Kidney (tissue), 14 donors: ENCODE data around the gene RIMS4. TPM values are rescaled to one million over a fixed set of nuclear protein-coding genes. Genes with fewer than 3 reads are reported as not detected.

Source experiments
- DNase-seq, 5 donors: peaks; one replicate each; pipeline ENCODE4 v3.0.0-alpha.2; 2013 to 2020
- FAIRE-seq: peaks from 2 replicates; lab custom pipeline; 2012; peaks lifted over from hg19 to GRCh38; lab: Jason Lieb, UNC
- H3K27ac ChIP-seq, 2 donors: one replicate each; pipeline ENCODE4 v1.7.0; 2013; ENCODE audit warnings: low read depth in 2 of 2, low read length in 2 of 2, inconsistent platforms in 1 of 2
- H3K27me3 ChIP-seq: one replicate; pipeline ENCODE4 v1.7.1; 2013; ENCODE audit warnings: low read length, inconsistent platforms; ENCODE audit not compliant: control insufficient read depth, insufficient read depth
- H3K36me3 ChIP-seq, 3 donors: one replicate each; pipeline versions ENCODE4 v1.7.0 to v1.7.1; 2013; ENCODE audit warnings: low read length in 3 of 3, control low read depth in 1 of 3, inconsistent platforms in 1 of 3; ENCODE audit not compliant: insufficient read depth in 3 of 3, control insufficient read depth in 2 of 3
- H3K4me1 ChIP-seq, 3 donors: one replicate each; pipeline versions ENCODE4 v1.7.0 to v1.7.1; 2013; ENCODE audit warnings: low read length in 3 of 3, inconsistent platforms in 1 of 3, low read depth in 1 of 3; ENCODE audit not compliant: control insufficient read depth in 2 of 3, insufficient read depth in 2 of 3
- H3K4me3 ChIP-seq, 3 donors: one replicate each; pipeline versions ENCODE4 v1.7.0 to v1.8.1; 2013; ENCODE audit warnings: low read length in 3 of 3, control low read depth in 1 of 3, inconsistent platforms in 1 of 3
- H3K9ac ChIP-seq, 3 donors: one replicate each; pipeline versions ENCODE4 v1.7.0 to v1.7.1; 2013; ENCODE audit warnings: low read length in 3 of 3, control low read depth in 1 of 3, inconsistent platforms in 1 of 3
- H3K9me3 ChIP-seq, 3 donors: one replicate each; pipeline versions ENCODE4 v1.7.0 to v1.7.1; 2013; ENCODE audit warnings: low read length in 3 of 3, control low read depth in 1 of 3, inconsistent platforms in 1 of 3; ENCODE audit not compliant: control insufficient read depth in 2 of 3, insufficient read depth in 1 of 3
- CTCF ChIP-seq: IDR thresholded peaks from 3 replicates; pipeline ENCODE4 v1.5.1; 2012; ENCODE audit warnings: mild to moderate bottlenecking, moderate library complexity, borderline replicate concordance; ENCODE audit not compliant: insufficient read depth; ENCODE audit errors: extremely low read depth
- intact Hi-C: fragments of 100-400 bp; cut with DNase I; formaldehyde crosslinking; loops from one replicate; pipeline ENCODE4 v1.11.1; 2022
- polyA plus RNA-seq: library from polyadenylated mRNA; stranded (reverse); fragments of 350-450 nt; fragmentation: Illumina TruSeq; extraction: RNeasy Lipid Tissue Mini Kit (QIAGEN cat#74804); gene quantifications from one replicate; pipeline ENCODE4 v1.2.3, GENCODE V29; 2014; ENCODE audit warnings: low read depth, low replicate concordance; ENCODE audit not compliant: insufficient read depth
- total RNA-seq: library from RNA; stranded (reverse); fragmentation: NEBNext Ultra II Directional; extraction: Animal tissue kit (Norgen Biotek cat#: 25700); gene quantifications from one replicate; pipeline ENCODE4 v1.2.1, GENCODE V29; 2021
- donor health status: control.
- donor health status: control.
- donor health status: control.
- donor health status: control.
- donor health status: control.
- donor health status: DM: yes; HTN: yes; CAD: no.
- donor health status: Normal renal cell carcinoma (clear cell type).

The RIMS4 gene
- total and polyA plus RNA-seq, 2 donors from 2014 or later, result 0.13 TPM; not detected in 1

GRCh38 chr20:44703183-44703925, 107.0 kb downstream of the RIMS4 start:
- H3K9me3 ChIP-seq, result no peaks in the 10 kb centered on the region
- no peaks in the 10 kb centered on the region for H3K27me3 ChIP-seq
- no peak overlapping the region for H3K9ac ChIP-seq
- peaks cover 0 to 12% (median 0%) of the 10 kb centered on the region in 3 donors for H3K4me1 ChIP-seq
- TF ChIP-seq CTCF, result no peak
- H3K27ac ChIP-seq, result no peak overlapping the region
- intact Hi-C loops, result no loop called here
- DNase-seq (no peak), FAIRE-seq (no peak)
- no peak overlapping the region for H3K4me3 ChIP-seq
- H3K36me3 ChIP-seq, result no peaks in the 10 kb centered on the region

DNA sequence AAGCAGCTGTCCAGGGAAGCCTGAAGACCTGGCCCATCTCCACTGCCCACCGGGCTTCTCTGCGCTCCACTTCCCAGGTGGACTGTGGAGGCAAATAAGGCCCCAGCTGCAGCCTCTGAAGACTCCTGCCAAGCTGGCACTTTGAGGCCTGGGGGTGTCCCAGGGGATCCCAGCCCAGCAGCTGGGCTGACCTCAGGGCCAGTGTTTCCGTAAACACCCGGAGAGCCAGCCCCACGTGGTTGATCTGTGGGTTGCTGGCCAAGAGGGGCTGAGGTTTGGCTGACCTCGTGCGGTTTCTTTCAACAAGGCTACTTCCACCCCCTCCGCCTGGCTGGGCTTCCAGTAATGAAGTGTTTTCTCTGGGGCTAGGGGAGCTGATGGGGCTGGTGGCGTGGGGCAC, 107.6 kb downstream of the RIMS4 start:
- no peak overlapping the region for H3K9ac ChIP-seq
- H3K27me3 ChIP-seq, result no peaks in the 10 kb centered on the region
- H3K4me3 ChIP-seq, result no peak overlapping the region
- peak in 4 of 5 donors; percentile 19 to 93 (median 46) for DNase-seq
- no peaks in the 10 kb centered on the region for H3K36me3 ChIP-seq
- no peaks in the 10 kb centered on the region for H3K9me3 ChIP-seq
- peaks cover 0 to 12% (median 0%) of the 10 kb centered on the region in 3 donors for H3K4me1 ChIP-seq
- FAIRE-seq, result no peak
- TF ChIP-seq CTCF, result no peak
- intact Hi-C loops, result no loop called here
- H3K27ac ChIP-seq, result no peak overlapping the region

DNA sequence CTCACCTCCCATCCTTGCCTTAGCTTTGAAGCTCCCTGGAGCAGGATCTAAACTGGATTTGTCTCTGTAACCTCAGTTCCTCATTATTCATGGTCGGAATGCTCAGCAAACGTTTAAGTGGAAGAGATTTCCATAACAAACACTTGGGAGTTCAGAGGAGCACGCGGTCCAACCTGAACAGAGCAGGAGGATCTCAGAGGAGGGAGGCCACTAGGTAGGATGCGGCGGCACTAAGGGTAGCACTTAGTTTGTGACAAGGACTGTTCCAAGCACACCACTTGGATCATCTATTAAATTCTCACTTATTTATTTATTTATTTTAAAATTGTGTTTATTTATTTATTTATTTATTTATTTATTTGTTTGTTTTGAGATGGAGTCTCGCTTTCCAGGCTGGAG, 108.5 kb downstream of the RIMS4 start:
- no peak overlapping the region for H3K9ac ChIP-seq
- H3K36me3 ChIP-seq, result no peaks in the 10 kb centered on the region
- no peak overlapping the region for H3K4me3 ChIP-seq
- peaks cover 0 to 12% (median 0%) of the 10 kb centered on the region in 3 donors for H3K4me1 ChIP-seq
- no peak for FAIRE-seq
- H3K27ac ChIP-seq, result no peak overlapping the region
- no peaks in the 10 kb centered on the region for H3K27me3 ChIP-seq
- H3K9me3 ChIP-seq, result no peaks in the 10 kb centered on the region
- no peak for DNase-seq
- intact Hi-C loops, result no loop called here
- no peak for TF ChIP-seq CTCF

Other genes with a start within 250 kb of the RIMS4 start
- 71.1 TPM for gene PKIG, start 228.0 kb downstream of the RIMS4 start, total RNA-seq
- gene PKIG, start 228.0 kb downstream of the RIMS4 start, polyA plus RNA-seq, result 150 TPM
- gene ADA, start 158.8 kb downstream of the RIMS4 start, total RNA-seq, result 6.5 TPM
- 3.1 TPM for gene ADA, start 158.8 kb downstream of the RIMS4 start, polyA plus RNA-seq
- 3.1 TPM for gene CCN5, start 95.2 kb downstream of the RIMS4 start, total RNA-seq
- 0.41 TPM for gene CCN5, start 95.2 kb downstream of the RIMS4 start, polyA plus RNA-seq
- 11.7 TPM for gene KCNK15, start 64.7 kb downstream of the RIMS4 start, total RNA-seq
- 0.62 TPM for gene KCNK15, start 64.7 kb downstream of the RIMS4 start, polyA plus RNA-seq
- 216 TPM for gene YWHAB, start 75.2 kb upstream of the RIMS4 start, total RNA-seq
- gene YWHAB, start 75.2 kb upstream of the RIMS4 start, polyA plus RNA-seq, result 156 TPM
- gene PABPC1L, start 99.5 kb upstream of the RIMS4 start, total RNA-seq, result 48.6 TPM
- gene PABPC1L, start 99.5 kb upstream of the RIMS4 start, polyA plus RNA-seq, result 24.4 TPM
- gene TOMM34, start 149.9 kb upstream of the RIMS4 start, total RNA-seq, result 18.8 TPM
- gene TOMM34, start 149.9 kb upstream of the RIMS4 start, polyA plus RNA-seq, result 39.6 TPM
- 41.0 TPM for gene STK4, start 156.0 kb upstream of the RIMS4 start, total RNA-seq
- gene STK4, start 156.0 kb upstream of the RIMS4 start, polyA plus RNA-seq, result 4.3 TPM